DND-41 (cell line): ENCODE results near the gene ETFA.

ENCODE experiments used
- ATAC-seq: fragments of 200-7000 bp; cut with Tn5 transposase; 3 replicates; pipeline ENCODE4 v1.9.1; 2021; ENCODE audit warnings: low read depth; ENCODE audit not compliant: insufficient read depth
- DNase-seq: peaks from one replicate; pipeline ENCODE4 v3.0.0-alpha.2; 2020
- H2AFZ ChIP-seq: 2 replicates; pipeline ENCODE4 v1.6.0; 2012; ENCODE audit warnings: low read depth, low read length
- H3K27ac ChIP-seq: 2 replicates; pipeline ENCODE4 v1.5.1; 2012; ENCODE audit warnings: low read length, inconsistent platforms
- H3K27me3 ChIP-seq: fragments of 200-600 bp; sonication (generic); 2 replicates; pipeline ENCODE4 v1.6.0; 2012; ENCODE audit warnings: low read length, mild to moderate bottlenecking, inconsistent platforms; ENCODE audit not compliant: insufficient read depth, poor library complexity
- H3K36me3 ChIP-seq: 2 replicates; pipeline ENCODE4 v1.5.1; 2012; ENCODE audit warnings: low read length, inconsistent platforms; ENCODE audit not compliant: insufficient read depth
- H3K4me1 ChIP-seq: 2 replicates; pipeline ENCODE4 v1.5.1; 2012; ENCODE audit warnings: mild to moderate bottlenecking, low read length; ENCODE audit not compliant: insufficient read depth
- H3K4me2 ChIP-seq: 2 replicates; pipeline ENCODE4 v1.6.0; 2012; ENCODE audit warnings: mild to moderate bottlenecking, moderate library complexity, low read length, inconsistent platforms; ENCODE audit not compliant: insufficient read depth
- H3K4me3 ChIP-seq, 2 experiments: fragments of 200-600 bp in 1 of 2; shearing (Covaris generic) in 1 of 2; 2 replicates each; pipeline ENCODE4 v1.5.1; 2012 to 2016; ENCODE audit warnings: inconsistent platforms in 2 of 2, low read length in 2 of 2, mild to moderate bottlenecking in 2 of 2, low read depth in 1 of 2, moderate library complexity in 1 of 2
- H3K79me2 ChIP-seq: 2 replicates; pipeline ENCODE4 v1.6.0; 2012; ENCODE audit warnings: low read length, inconsistent platforms; ENCODE audit not compliant: insufficient read depth
- H3K9ac ChIP-seq: 2 replicates; pipeline ENCODE4 v1.6.0; 2012; ENCODE audit warnings: low read depth, mild to moderate bottlenecking, inconsistent platforms, low read length, moderate library complexity
- H3K9me3 ChIP-seq: 2 replicates; pipeline ENCODE4 v1.5.1; 2012; ENCODE audit warnings: low read length, moderate library complexity, mild to moderate bottlenecking, inconsistent platforms; ENCODE audit not compliant: insufficient read depth, severe bottlenecking
- H4K20me1 ChIP-seq: 2 replicates; pipeline ENCODE4 v1.6.0; 2012; ENCODE audit warnings: low read length; ENCODE audit not compliant: insufficient read depth
- CTCF ChIP-seq: IDR thresholded peaks from 2 replicates; pipeline ENCODE4 v1.5.1; 2012; ENCODE audit warnings: borderline replicate concordance, low read length, moderate library complexity, mild to moderate bottlenecking; ENCODE audit not compliant: poor library complexity, severe bottlenecking; ENCODE audit errors: extremely low read depth
- EZH2 ChIP-seq: IDR thresholded peaks from 3 replicates; pipeline ENCODE4 v1.6.1; 2012; ENCODE audit warnings: borderline replicate concordance, low read depth, mild to moderate bottlenecking, moderate library complexity, low read length, inconsistent platforms; ENCODE audit not compliant: severe bottlenecking

Gene ETFA

GRCh38 chr15:76353023-76353577, 41.8 kb upstream of the ETFA start:
- Histone ChIP-seq H3K36me3 (no peaks in the 10 kb centered on the region), H3K27ac (no peak overlapping the region)

GRCh38 chr15:76349301-76350070, 38.2 kb upstream of the ETFA start:
- Histone ChIP-seq H3K4me3 (no peak overlapping the region), H3K27ac (no peak overlapping the region), H3K79me2 (no peaks in the 10 kb centered on the region), H3K27me3 (no peaks in the 10 kb centered on the region), H2AFZ (no peak overlapping the region), H3K4me2 (no peak overlapping the region), H3K9me3 (no peaks in the 10 kb centered on the region), H4K20me1 (no peaks in the 10 kb centered on the region), H3K36me3 (no peaks in the 10 kb centered on the region), H3K9ac (no peak overlapping the region), H3K4me1 (no peaks in the 10 kb centered on the region)
- TF ChIP-seq EZH2: no peak
- no peak for TF ChIP-seq CTCF
- DNase-seq (no peak), ATAC-seq (no peak)

More at GRCh38 chr15:76353023-76353577, 41.8 kb upstream of the ETFA start:
- H3K4me3 ChIP-seq: no peak overlapping the region
- ATAC-seq (no peak), DNase-seq (no peak)
- no peaks in the 10 kb centered on the region for H3K27me3 ChIP-seq
- TF ChIP-seq EZH2 (no peak), CTCF (no peak)
- H3K9ac ChIP-seq: no peak overlapping the region
- no peaks in the 10 kb centered on the region for H3K79me2 ChIP-seq
- no peak overlapping the region for H3K4me2 ChIP-seq
- no peaks in the 10 kb centered on the region for H4K20me1 ChIP-seq
- no peaks in the 10 kb centered on the region for H3K9me3 ChIP-seq
- no peaks in the 10 kb centered on the region for H3K4me1 ChIP-seq
- H2AFZ ChIP-seq: no peak overlapping the region

- H3K9ac ChIP-seq: no peak overlapping the region
- ATAC-seq (no peak), DNase-seq (no peak)
- no peaks in the 10 kb centered on the region for H3K36me3 ChIP-seq
- no peaks in the 10 kb centered on the region for H3K4me1 ChIP-seq
- H4K20me1 ChIP-seq: no peaks in the 10 kb centered on the region
- H3K9me3 ChIP-seq: no peaks in the 10 kb centered on the region
- TF ChIP-seq CTCF (no peak), EZH2 (no peak)
- no peaks in the 10 kb centered on the region for H3K79me2 ChIP-seq
- H3K4me3 ChIP-seq: no peak overlapping the region
- H3K4me2 ChIP-seq: no peak overlapping the region
- no peak overlapping the region for H3K27ac ChIP-seq
- no peaks in the 10 kb centered on the region for H3K27me3 ChIP-seq
- no peak overlapping the region for H2AFZ ChIP-seq
Observed at GRCh38 chr15:76347482-76348055, 36.3 kb upstream of the ETFA start.
